ENCODE measurements around the gene BAIAP2L2. TPM values are rescaled to one million over a fixed set of nuclear protein-coding genes. Genes with fewer than 3 reads are reported as not detected.
"Not testable (repeated sequence)": the region's sequence is repeated elsewhere in the genome, so short reads cannot be mapped to it uniquely, and the experiment has no call there.

Gene BAIAP2L2, protein sequence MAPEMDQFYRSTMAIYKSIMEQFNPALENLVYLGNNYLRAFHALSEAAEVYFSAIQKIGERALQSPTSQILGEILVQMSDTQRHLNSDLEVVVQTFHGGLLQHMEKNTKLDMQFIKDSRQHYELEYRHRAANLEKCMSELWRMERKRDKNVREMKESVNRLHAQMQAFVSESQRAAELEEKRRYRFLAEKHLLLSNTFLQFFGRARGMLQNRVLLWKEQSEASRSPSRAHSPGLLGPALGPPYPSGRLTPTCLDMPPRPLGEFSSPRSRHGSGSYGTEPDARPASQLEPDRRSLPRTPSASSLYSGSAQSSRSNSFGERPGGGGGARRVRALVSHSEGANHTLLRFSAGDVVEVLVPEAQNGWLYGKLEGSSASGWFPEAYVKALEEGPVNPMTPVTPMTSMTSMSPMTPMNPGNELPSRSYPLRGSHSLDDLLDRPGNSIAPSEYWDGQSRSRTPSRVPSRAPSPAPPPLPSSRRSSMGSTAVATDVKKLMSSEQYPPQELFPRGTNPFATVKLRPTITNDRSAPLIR
- total RNA-seq: 1 to 10 TPM in 1 of 2 experiments, under 1 TPM in 1; 0.93 to 1.6 TPM

DNA sequence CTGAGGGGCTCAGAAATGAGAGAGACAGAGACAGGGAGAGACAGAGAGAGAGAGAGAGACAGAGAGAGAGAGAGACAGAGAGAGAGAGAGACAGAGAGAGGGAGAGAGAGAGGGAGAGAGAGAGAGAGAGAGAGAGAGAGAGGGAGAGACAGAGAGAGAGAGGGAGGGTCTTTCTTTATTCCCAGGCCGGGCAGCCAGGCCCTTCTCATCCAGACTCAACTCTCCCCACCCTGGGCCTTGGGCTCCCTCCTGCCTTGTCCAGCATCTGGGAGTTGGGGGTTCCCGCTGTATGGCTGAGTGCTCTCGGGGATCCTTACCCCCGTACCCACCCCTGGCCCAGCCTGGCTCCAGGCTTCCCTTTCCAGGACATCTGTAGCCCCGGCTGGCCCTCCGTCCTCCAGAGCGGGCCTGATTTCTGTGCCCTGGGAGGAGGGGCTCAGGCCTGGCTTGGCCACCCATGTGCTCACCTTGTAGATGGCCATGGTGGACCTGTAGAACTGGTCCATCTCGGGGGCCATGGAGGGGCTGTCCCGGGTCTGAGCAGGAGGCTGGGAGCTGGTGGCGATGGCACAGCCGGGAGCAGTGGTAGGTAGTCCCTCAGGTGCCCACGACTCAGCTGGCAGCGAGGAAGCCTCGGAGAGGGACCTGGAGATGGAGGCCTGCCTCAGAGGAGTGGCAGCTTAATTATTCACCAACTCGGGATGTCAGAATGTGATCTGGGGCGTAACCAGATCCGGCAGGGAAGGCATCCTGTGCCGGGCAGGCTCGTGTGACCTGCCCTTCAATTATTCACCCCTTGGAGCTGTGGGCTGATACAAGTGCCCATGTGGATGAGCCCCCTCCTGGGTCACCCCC lies at the start of gene BAIAP2L2:
Gene BAIAP2L2, minus strand, starts transcription at position 677 of the 855 bp plus-strand sequence. Its CDS starts 159 bp downstream, at position 518.
- peaks cover 2% of the 10 kb centered on the region for H3K36me3 Mint-ChIP-seq
- POLR2A ChIA-PET: no interaction called here
- H3K9me3 Mint-ChIP-seq: no peaks in the 10 kb centered on the region
- no peak within 1 kb of the TSS for H3K27ac Mint-ChIP-seq
- CTCF ChIA-PET: interaction anchor here (0.6 kb wide), 1 partner anchor 125 kb away, joined by 3 read pairs; no protein-coding TSS in a partner anchor
- peaks cover 3% of the 10 kb centered on the region for H3K4me1 Mint-ChIP-seq (ENCODE audit: low read depth)
- DNase-seq: no peak
- H3K4me3 Mint-ChIP-seq: no peak within 1 kb of the TSS
- intact Hi-C loops (cut with micrococcal nuclease): no loop called here
- H3K27me3 Mint-ChIP-seq: no peaks in the 10 kb centered on the region

DNA sequence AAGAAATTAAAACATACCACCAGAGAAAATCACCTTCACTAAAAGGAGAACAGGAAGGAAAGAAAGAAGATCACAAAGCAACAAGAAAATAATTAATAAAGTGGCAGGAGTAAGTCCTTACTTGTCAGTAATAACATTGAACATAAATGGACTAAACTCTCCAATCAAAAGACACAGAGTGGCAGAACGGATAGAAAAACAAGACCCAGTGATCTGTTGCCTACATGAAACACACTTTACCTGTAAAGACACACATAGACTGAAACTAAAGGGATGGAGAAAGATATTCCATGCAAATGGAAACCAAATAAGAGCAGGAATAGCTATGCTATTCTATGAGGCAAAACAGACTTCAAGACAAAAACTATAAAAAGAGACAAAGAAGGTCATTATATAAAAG lies 45.2 kb upstream of the BAIAP2L2 start:
- no peaks in the 10 kb centered on the region for H3K27me3 Mint-ChIP-seq
- no peak overlapping the region for H3K4me3 Mint-ChIP-seq
- H3K36me3 Mint-ChIP-seq: peaks cover 5% of the 10 kb centered on the region
- POLR2A ChIA-PET: no interaction called here
- no peak overlapping the region for H3K27ac Mint-ChIP-seq
- DNase-seq: no peak
- H3K4me1 Mint-ChIP-seq (ENCODE audit: low read depth): no peaks in the 10 kb centered on the region
- intact Hi-C loops (cut with micrococcal nuclease): no loop called here
- CTCF ChIA-PET: no interaction called here
- H3K9me3 Mint-ChIP-seq: no peaks in the 10 kb centered on the region

DNA sequence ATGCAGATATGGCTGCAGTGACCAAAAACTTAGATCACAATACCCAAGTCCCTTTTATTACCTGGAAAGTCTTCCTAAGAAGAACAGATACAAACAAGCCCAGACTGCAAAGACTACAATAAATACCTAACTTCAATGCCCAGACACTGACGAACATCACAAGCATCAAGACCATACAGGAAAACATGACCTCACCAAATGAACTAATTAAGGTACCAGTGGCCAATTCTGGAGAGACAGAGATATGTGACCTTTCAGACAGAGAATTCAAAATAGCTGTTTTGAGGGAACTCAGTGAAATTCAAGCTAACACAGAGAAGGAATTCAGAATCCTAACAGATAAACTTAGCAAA lies 44.1 kb upstream of the BAIAP2L2 start:
- intact Hi-C loops (cut with micrococcal nuclease); H3K4me3 Mint-ChIP-seq; CTCF ChIA-PET; H3K36me3 Mint-ChIP-seq; H3K9me3 Mint-ChIP-seq; DNase-seq; H3K27ac Mint-ChIP-seq; POLR2A ChIA-PET; H3K27me3 Mint-ChIP-seq; H3K4me1 Mint-ChIP-seq (ENCODE audit: low read depth): not testable (repeated sequence)

DNA sequence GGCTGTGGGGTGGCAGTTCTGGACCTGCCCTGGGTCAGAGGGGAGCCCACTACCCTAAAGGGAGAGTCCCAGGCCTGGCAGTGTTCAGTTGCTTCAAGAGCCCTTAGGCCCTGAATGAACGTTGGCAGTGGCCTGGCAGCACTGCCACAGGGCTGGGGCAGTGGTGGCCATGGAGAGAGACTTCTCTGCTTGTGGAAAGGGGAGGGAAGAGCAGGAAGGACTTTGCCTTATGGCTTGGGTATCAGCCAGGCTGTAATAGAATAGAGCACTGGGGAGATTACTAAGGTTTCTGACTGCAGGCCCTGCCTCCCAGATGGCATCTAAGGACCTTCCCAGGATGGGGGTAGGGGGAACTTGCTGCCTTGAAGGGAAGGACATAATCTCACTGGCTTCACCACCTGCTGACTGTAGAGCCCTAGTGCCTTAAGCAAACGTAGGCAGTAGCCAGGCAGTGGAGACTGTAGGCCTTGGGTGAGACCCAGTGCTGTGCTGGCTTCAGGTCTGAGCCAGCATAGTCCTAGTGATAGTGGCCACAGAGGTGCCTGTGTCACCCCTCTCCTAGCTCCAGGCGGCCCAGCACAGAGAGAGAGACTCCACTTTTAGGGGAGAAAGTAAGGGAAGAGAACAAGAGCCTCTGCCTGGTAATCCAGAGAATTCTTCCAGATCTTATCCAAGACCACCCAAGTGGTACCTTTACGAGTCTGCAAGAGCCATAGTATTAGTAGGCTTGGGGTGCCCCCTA lies 43.5 kb upstream of the BAIAP2L2 start:
- CTCF ChIA-PET: no interaction called here
- H3K4me3 Mint-ChIP-seq: no peak overlapping the region

DNA sequence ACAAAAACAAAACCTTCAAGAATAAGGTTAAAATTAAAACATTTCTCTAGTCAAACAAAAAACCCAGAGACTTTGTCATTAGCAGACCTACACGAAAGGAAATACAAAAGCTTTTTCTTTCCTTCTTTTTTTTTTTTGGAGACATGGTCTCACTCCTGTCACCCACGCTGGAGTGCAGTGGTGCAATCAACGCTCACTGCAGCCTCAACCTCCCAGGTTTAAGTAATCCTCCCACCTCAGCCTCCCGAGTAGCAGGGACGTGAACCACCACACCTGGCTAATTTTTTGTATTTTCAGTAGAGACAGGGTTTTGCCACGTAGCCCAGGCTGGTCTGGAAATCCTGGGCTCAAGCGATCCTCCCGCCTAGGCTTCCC lies 40.6 kb upstream of the BAIAP2L2 start:
- intact Hi-C loops (cut with micrococcal nuclease): no loop called here
- DNase-seq: no peak
- Mint-ChIP-seq H3K36me3 (no peaks in the 10 kb centered on the region), H3K27ac (no peak overlapping the region), H3K9me3 (no peaks in the 10 kb centered on the region), H3K27me3 (no peaks in the 10 kb centered on the region), H3K4me3 (no peak overlapping the region), H3K4me1 (ENCODE audit: low read depth) (peaks cover 12% of the 10 kb centered on the region)
- ChIA-PET CTCF (interaction anchor here (0.6 kb wide), 1 partner anchor 68 kb away, joined by 3 read pairs; no protein-coding TSS in a partner anchor), POLR2A (no interaction called here)

More for the DNA sequence above, 43.5 kb upstream of the BAIAP2L2 start:
- H3K9me3 Mint-ChIP-seq: no peaks in the 10 kb centered on the region
- H3K36me3 Mint-ChIP-seq: peaks cover 2% of the 10 kb centered on the region
- H3K27ac Mint-ChIP-seq: no peak overlapping the region
- POLR2A ChIA-PET: interaction anchor here (0.6 kb wide), 1 partner anchor 43 kb away, joined by 3 read pairs; no protein-coding TSS in a partner anchor
- H3K27me3 Mint-ChIP-seq: no peaks in the 10 kb centered on the region
- no peak for DNase-seq
- no peaks in the 10 kb centered on the region for H3K4me1 Mint-ChIP-seq (ENCODE audit: low read depth)
- intact Hi-C loops (cut with micrococcal nuclease): no loop called here

DNA sequence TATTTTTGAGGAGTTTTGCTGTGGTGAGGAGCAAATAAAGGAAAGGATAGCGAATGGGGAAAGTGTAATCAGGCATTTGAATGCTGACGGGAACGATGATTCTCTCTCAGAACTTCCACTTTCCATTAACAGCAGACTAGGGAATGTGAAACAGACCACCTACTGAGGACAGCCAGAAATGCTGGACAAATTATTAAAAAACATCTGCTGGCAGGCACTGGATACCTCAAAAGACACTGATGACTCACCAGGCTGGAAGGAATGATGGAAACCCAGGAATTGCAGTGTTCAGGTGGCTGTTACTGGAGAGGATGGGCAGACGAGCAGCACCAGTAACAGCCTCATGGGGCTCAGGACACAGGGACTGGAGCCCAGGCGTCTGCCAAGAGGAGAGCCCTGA lies 37.8 kb upstream of the BAIAP2L2 start:
- peaks cover 6% of the 10 kb centered on the region for H3K36me3 Mint-ChIP-seq
- CTCF ChIA-PET: no interaction called here
- POLR2A ChIA-PET: no interaction called here
- intact Hi-C loops (cut with micrococcal nuclease): no loop called here
- no peak overlapping the region for H3K27ac Mint-ChIP-seq
- no peaks in the 10 kb centered on the region for H3K27me3 Mint-ChIP-seq
- no peaks in the 10 kb centered on the region for H3K9me3 Mint-ChIP-seq
- peaks cover 17% of the 10 kb centered on the region for H3K4me1 Mint-ChIP-seq (ENCODE audit: low read depth)
- H3K4me3 Mint-ChIP-seq: no peak overlapping the region
- DNase-seq: no peak

DNA sequence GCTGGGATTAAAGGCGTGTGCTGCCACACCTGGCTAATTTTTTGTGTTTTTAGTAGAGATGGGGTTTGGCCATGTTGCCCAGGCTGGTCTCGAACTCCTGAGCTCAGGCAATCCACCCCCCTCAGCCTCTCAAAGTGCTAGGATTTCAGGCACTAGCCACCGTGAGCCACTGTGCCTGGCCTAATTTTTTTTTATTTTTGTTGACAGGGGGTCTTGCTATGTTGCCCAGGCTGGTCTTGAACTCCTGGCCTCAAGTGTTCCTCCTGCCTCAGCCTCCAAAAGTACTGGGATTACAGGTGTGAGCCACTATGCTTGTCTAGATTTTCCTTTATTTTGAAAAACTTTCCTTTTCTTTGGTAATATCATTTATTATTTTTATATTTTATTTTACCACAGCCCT lies 35.7 kb upstream of the BAIAP2L2 start:
- H3K9me3 Mint-ChIP-seq; H3K27me3 Mint-ChIP-seq; POLR2A ChIA-PET; H3K27ac Mint-ChIP-seq; CTCF ChIA-PET; H3K4me3 Mint-ChIP-seq; intact Hi-C loops (cut with micrococcal nuclease); DNase-seq: not testable (repeated sequence)
- Mint-ChIP-seq H3K4me1 (ENCODE audit: low read depth) (peaks cover 19% of the 10 kb centered on the region), H3K36me3 (peaks cover 16% of the 10 kb centered on the region)

DNA sequence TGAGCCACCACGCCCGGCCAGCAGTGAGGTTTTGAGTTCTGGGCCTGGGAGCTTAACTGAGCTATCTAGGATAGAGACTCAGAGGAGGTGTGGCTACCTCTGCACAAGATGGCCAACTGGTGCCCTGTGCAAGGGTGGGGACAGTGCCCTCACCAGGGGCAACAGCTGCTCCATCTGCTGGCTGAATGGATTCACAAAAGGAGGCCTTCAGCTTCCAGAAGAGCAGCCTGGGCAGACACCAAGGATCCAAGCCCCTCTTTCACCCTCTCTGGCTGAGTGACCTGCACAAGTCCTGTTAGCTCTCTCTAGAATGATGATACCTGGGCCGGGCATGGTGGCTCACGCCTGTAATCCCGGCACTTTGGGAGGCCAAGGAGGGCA lies 33.5 kb upstream of the BAIAP2L2 start:
- no peaks in the 10 kb centered on the region for H3K9me3 Mint-ChIP-seq
- no peaks in the 10 kb centered on the region for H3K27me3 Mint-ChIP-seq
- CTCF ChIA-PET: interaction anchor here (1.0 to 1.1 kb wide), 2 partner anchors 25 to 92 kb away, joined by 3 read pairs; no protein-coding TSS in a partner anchor
- no peak for DNase-seq
- POLR2A ChIA-PET: no interaction called here
- intact Hi-C loops (cut with micrococcal nuclease): no loop called here
- H3K4me1 Mint-ChIP-seq (ENCODE audit: low read depth): peaks cover 19% of the 10 kb centered on the region
- H3K4me3 Mint-ChIP-seq: no peak overlapping the region
- peaks cover 18% of the 10 kb centered on the region for H3K36me3 Mint-ChIP-seq
- no peak overlapping the region for H3K27ac Mint-ChIP-seq

DNA sequence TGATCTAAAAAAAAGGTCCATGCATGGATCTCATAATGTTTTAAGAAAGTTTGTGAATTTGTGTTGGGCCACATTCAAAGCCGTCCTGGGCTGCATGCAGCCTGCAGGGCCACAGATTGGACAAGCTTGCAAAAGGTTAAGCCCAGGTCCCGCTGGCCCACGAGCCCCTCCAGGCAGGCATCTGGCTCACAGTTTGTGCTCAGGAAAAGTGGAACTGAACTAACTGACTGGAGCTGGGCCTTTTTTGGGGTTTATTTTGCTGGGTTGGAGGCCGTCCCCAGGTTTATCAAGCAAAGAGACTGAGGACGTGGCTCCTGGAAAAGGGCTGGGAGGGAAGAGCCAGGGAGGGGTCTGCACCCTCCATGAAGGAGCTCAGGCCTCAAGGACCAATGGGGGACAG lies 32.1 kb upstream of the BAIAP2L2 start:
- Mint-ChIP-seq H3K27me3 (no peaks in the 10 kb centered on the region), H3K27ac (no peak overlapping the region), H3K4me1 (ENCODE audit: low read depth) (peaks cover 11% of the 10 kb centered on the region), H3K9me3 (no peaks in the 10 kb centered on the region), H3K36me3 (peaks cover 22% of the 10 kb centered on the region), H3K4me3 (no peak overlapping the region)
- ChIA-PET POLR2A (interaction anchor here (1.2 kb wide), 1 partner anchor 20 kb away, joined by 3 read pairs; no protein-coding TSS in a partner anchor), CTCF (interaction anchor here (0.7 kb wide), 1 partner anchor 28 kb away, joined by 3 read pairs; no protein-coding TSS in a partner anchor)
- intact Hi-C loops (cut with micrococcal nuclease): no loop called here
- no peak for DNase-seq

DNA sequence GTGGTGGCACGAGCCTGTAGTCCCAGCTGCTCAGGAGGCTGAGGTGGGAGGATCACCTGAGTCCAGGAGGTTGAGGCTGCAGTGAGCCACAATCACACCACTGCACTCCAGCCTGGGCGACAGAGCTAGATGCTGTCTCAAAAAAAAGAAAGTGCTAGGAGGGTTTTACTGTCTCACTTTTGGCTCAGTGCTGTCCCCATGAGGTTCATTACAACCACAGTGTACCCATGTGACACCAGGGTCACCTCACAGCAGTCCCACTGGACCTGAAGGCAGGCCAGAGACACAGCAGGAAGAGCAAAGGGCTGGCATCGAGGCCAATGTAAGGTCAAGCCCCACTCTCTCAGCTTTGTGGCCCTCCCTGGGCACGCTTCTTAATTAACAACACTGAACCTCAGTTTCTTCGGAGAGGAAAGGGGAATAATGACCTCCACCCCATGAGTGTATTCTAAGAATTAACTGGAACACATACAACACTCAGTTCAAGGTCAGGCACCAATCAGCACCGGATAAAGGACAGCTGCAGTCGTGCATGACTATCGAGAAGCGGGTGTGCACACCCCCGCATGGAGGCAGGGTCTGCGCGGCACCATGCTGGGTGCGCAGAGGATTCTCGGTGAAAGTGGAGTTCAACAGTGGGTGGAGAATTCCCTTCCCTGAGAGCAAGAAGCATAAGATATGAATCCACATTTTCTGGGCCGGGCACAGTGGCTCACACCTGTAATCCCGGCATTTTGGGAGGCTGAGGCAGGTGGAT lies 30.9 kb upstream of the BAIAP2L2 start:
- Mint-ChIP-seq H3K27ac (no peak overlapping the region), H3K27me3 (no peaks in the 10 kb centered on the region), H3K9me3 (no peaks in the 10 kb centered on the region), H3K36me3 (peaks cover 22% of the 10 kb centered on the region), H3K4me1 (ENCODE audit: low read depth) (peaks cover 7% of the 10 kb centered on the region), H3K4me3 (no peak overlapping the region)
- POLR2A ChIA-PET: no interaction called here
- DNase-seq: no peak
- intact Hi-C loops (cut with micrococcal nuclease): no loop called here
- CTCF ChIA-PET: no interaction called here

DNA sequence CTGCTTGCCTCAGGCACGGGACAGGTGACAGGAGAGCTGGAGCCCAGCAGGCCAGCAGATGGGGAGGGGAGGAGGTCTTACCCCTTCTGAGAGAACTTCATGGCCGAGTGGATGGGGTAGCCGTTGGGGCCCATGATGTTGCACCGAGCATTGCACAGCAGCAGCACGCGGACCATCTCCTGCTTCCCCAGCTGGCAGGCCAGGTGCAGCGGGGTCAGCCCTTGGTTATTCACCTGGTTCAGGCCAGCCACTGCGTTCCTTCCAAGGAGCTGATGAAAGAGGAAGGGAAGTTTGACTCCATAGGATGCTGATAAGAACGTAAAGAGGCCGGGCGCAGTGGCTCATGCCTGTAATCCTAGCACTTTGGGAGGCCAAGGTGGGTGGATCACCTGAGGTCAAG lies 29.4 kb upstream of the BAIAP2L2 start:
- no peak for DNase-seq
- Mint-ChIP-seq H3K27me3 (no peaks in the 10 kb centered on the region), H3K4me1 (ENCODE audit: low read depth) (peaks cover 7% of the 10 kb centered on the region), H3K9me3 (no peaks in the 10 kb centered on the region), H3K4me3 (no peak overlapping the region), H3K27ac (no peak overlapping the region), H3K36me3 (peaks cover 27% of the 10 kb centered on the region)
- intact Hi-C loops (cut with micrococcal nuclease): no loop called here
- CTCF ChIA-PET: interaction anchor here (1.3 kb wide), 1 partner anchor 88 kb away, joined by 5 read pairs; no protein-coding TSS in a partner anchor
- POLR2A ChIA-PET: no interaction called here
